RWPE1 (cell line): ENCODE results near the gene SKAP2.

Source experiments
- CTCF ChIA-PET: fragments of 350-600 bp; sonication (Branson Sonifier 250); formaldehyde crosslinking; extraction: SDS; loops from one replicate; lab custom pipeline; 2021; lab: Yijun Ruan, JAX
- POLR2A ChIA-PET: fragments of 400-600 bp; formaldehyde crosslinking; extraction: SDS; loops from one replicate; lab custom pipeline; 2020; ENCODE audit warnings: antibody characterized with exemption; ENCODE audit not compliant: low non-redundant PET; lab: Yijun Ruan, JAX
- DNase-seq: peaks from one replicate; pipeline ENCODE4 v3.0.0; 2012; ENCODE audit warnings: low spot score
- H3K27ac ChIP-seq: fragments of 450-650 bp; 2 replicates; pipeline ENCODE4 v1.5.1; 2017
- CTCF ChIP-seq: fragments of 450-650 bp; conservative IDR thresholded peaks from 2 replicates; pipeline ENCODE4 v1.5.1; 2017; ENCODE audit warnings: low read depth, mild to moderate bottlenecking

Gene SKAP2

GRCh38 chr7:26699766-26700165 is 164.6 kb downstream of the SKAP2 start:
- no peak for DNase-seq
- CTCF ChIA-PET, result no interaction called here
- POLR2A ChIA-PET, result no interaction called here
- TF ChIP-seq CTCF, result no peak
- no peak overlapping the region for H3K27ac ChIP-seq

DNA sequence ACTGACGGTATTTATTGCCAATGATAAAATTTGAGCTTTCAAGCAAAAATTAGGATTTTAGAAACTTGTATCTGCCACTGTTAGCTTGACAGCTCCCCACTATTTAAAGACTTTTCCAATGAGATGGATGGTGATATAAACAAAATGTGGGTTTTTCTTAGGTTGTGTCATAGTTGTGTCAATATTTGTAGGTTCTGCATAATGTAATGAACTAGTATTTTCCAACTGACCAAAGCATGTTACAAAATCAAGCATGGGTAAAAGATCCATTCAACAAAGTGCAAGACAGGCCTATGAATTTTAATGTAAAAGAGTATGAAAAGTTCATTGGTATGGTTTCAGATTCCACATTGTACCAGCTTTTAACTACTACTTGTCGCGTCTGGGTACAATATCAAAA is 165.6 kb downstream of the SKAP2 start:
- DNase-seq, result no peak
- no peak for TF ChIP-seq CTCF
- ChIA-PET POLR2A (no interaction called here), CTCF (interaction anchor here (0.8 kb wide), 1 partner anchor 15 kb away, joined by 3 read pairs; no protein-coding TSS in a partner anchor)
- H3K27ac ChIP-seq, result no peak overlapping the region

GRCh38 chr7:26698194-26698593 is 166.2 kb downstream of the SKAP2 start:
- DNase-seq, result no peak
- no peak for TF ChIP-seq CTCF
- H3K27ac ChIP-seq, result no peak overlapping the region
- ChIA-PET CTCF (interaction anchor here (0.6 to 0.8 kb wide), 3 partner anchors 16 to 1322 kb away, joined by 3 to 6 read pairs (median 4); no protein-coding TSS in a partner anchor), POLR2A (no interaction called here)

DNA sequence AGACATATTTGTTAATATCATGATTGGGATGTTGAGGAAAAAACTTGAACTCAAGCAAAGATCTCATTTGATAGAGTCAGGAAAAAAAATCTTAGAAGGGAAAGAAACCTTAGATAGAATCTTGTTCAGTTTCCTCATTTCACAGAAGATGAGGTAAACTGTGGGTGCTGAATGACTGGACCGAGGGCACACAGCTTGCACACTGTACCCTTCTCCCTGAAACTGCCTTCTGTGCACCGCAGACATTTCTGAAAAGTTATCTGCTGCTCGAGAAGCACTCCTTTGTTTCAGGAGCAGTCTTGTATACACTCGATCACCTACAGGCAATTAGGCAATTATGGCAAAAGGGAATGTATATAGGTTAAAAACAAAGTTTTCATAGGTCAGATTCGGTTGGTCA is 167.4 kb downstream of the SKAP2 start:
- no peak for TF ChIP-seq CTCF
- POLR2A ChIA-PET, result no interaction called here
- CTCF ChIA-PET, result interaction anchor here (1.1 kb wide), 1 partner anchor 15 kb away, joined by 4 read pairs; no protein-coding TSS in a partner anchor
- DNase-seq, result no peak
- no peak overlapping the region for H3K27ac ChIP-seq

GRCh38 chr7:26696161-26696560 is 168.2 kb downstream of the SKAP2 start:
- ChIA-PET CTCF (no interaction called here), POLR2A (no interaction called here)
- no peak for TF ChIP-seq CTCF
- DNase-seq, result no peak
- no peak overlapping the region for H3K27ac ChIP-seq

GRCh38 chr7:26694713-26695112 is 169.7 kb downstream of the SKAP2 start:
- no peak overlapping the region for H3K27ac ChIP-seq
- POLR2A ChIA-PET, result interaction anchor here (0.7 kb wide), 1 partner anchor 12 kb away, joined by 7 read pairs; no protein-coding TSS in a partner anchor
- TF ChIP-seq CTCF, result no peak
- CTCF ChIA-PET, result interaction anchor here (0.7 kb wide), 2 partner anchors 25 to 255 kb away, joined by 3 read pairs; no protein-coding TSS in a partner anchor
- DNase-seq, result no peak
